Thyroid gland (tissue), 4 donors: ENCODE results near the gene ADCY1. TPM values are rescaled to one million over a fixed set of nuclear protein-coding genes. Genes with fewer than 3 reads are reported as not detected.
"Not testable (repeated sequence)": the region's sequence is repeated elsewhere in the genome, so short reads cannot be mapped to it uniquely, and the experiment has no call there.

ENCODE experiments used
- DNase-seq, 2 donors: peaks; one replicate each; pipeline ENCODE4 v3.0.0-alpha.2; 2019
- H3K27ac ChIP-seq, 3 donors: fragments of 200-600 bp; sonication (generic); 1 replicate in 2 of 3; 2 replicates in 1 of 3; pipeline ENCODE4 v1.5.1; 2016 to 2019; ENCODE audit warnings: mild to moderate bottlenecking in 1 of 3, moderate library complexity in 1 of 3
- H3K27me3 ChIP-seq: fragments of 200-600 bp; sonication (generic); one replicate; pipeline ENCODE4 v1.5.1; 2019
- H3K36me3 ChIP-seq, 2 donors: fragments of 200-600 bp; sonication (generic); one replicate each; pipeline ENCODE4 v1.5.1; 2016 to 2019
- H3K4me1 ChIP-seq, 2 donors: fragments of 200-600 bp; sonication (generic); one replicate each; pipeline ENCODE4 v1.5.1; 2017 to 2019
- H3K4me3 ChIP-seq, 3 donors: fragments of 200-600 bp; sonication (generic); replicated peaks in 1 of 3; 1 replicate in 2 of 3; 2 replicates in 1 of 3; pipeline ENCODE4 v1.5.1; 2016; ENCODE audit warnings: mild to moderate bottlenecking in 1 of 3
- H3K9me3 ChIP-seq: fragments of 200-600 bp; sonication (generic); one replicate; pipeline ENCODE4 v1.5.1; 2017
- CTCF ChIP-seq, 6 experiments: fragments of 200-600 bp in 3 of 6; fragments of 450-650 bp in 3 of 6; sonication (generic) in 3 of 6; IDR thresholded peaks; one replicate each; pipeline ENCODE4 v1.5.1; 2016 to 2019; ENCODE audit warnings: antibody characterized with exemption in 6 of 6, mild to moderate bottlenecking in 2 of 6, inconsistent platforms in 1 of 6, moderate library complexity in 1 of 6
- POLR2A ChIP-seq, 2 donors: fragments of 450-650 bp; IDR thresholded peaks; one replicate each; pipeline ENCODE4 v1.6.1; 2017; ENCODE audit warnings: antibody characterized with exemption in 2 of 2, mild to moderate bottlenecking in 2 of 2, moderate library complexity in 1 of 2
- WGBS, 2 donors: methylation state at CpG; one replicate each; pipeline ENCODE4 v1.1.5; 2017; 5-methylcytosine and 5-hydroxymethylcytosine counted together
- intact Hi-C: fragments of 100-400 bp; cut with DNase I; formaldehyde crosslinking; loops from one replicate; pipeline ENCODE4 v1.15.1; 2023
- total RNA-seq, 4 donors: library from RNA; depleted of rRNA; stranded (reverse); fragments of >200 nt; gene quantifications; one replicate each; pipeline ENCODE4 v1.2.3, GENCODE V29; 2016

ADCY1 gene
- total RNA-seq: 10 to 100 TPM in 1 of 4 donors, 1 to 10 TPM in 3; 5.8 to 11.6 (median 7.7) TPM

DNA sequence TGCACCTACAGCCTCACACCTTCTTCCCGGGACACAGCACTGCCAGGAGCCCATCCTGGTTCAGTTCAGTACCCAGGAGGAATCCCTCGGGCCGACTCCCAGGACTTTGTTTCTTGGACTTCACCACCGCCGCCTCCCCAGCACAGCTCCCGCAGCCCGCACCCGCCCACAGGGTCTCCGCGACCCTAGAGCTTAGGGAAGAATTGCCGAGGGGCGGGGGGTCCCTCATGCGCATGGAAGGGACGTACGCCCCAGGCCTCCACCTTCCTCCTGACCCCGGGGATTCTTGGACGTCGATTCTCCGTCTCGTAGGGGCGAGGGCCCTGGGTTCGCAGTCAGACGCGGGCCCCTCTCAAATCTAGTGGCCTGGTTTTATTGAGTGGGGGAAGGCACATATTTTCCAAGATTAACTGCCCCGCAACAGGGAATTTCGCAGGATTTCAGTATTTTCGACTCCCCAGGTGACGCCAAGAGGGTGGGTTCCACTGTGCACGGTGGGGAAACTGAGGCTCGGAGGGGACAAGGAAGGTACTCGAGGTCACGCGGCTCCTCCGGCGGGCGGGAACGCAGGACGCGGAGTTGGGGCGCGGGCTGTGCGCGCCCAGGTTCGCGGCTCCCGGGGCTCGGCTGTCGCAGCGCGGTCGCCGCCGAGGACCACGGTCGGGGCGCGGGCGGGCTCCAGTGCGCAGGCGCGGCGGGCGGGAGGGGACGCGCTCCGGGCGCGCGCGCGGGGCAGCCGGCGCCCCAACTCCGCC, at the start of gene ADCY1:
Gene ADCY1 (plus strand): TSS at position 708 of the 755 bp plus-strand sequence. CDS start 176 bp downstream, outside the sequence.
- H3K4me1 ChIP-seq: peaks cover 8 to 24% of the 10 kb centered on the region in 2 donors
- H3K27ac ChIP-seq: no peak within 1 kb of the TSS
- no peaks in the 10 kb centered on the region for H3K27me3 ChIP-seq
- WGBS, 2 donors: 13 to 22% methylated on average over 27 to 28 of the region's 74 CpGs
- intact Hi-C loops: no loop called here
- TF ChIP-seq POLR2A (IDR thresholded peaks at IDR 0.05) (no peak), CTCF (IDR thresholded peaks at IDR 0.05) (no peak)
- peak; percentile 29 to 34 for DNase-seq
- no peaks in the 10 kb centered on the region for H3K9me3 ChIP-seq
- H3K36me3 ChIP-seq: no peaks in the 10 kb centered on the region
- peak within 1 kb of the TSS; percentile 27 to 72 (median 57) for H3K4me3 ChIP-seq

- no peaks in the 10 kb centered on the region for H3K4me1 ChIP-seq
- H3K4me3 ChIP-seq: no peak overlapping the region
- 72 to 75% methylated on average over 5 of the region's 5 CpGs for WGBS, 2 donors
- no peak for DNase-seq
- no peaks in the 10 kb centered on the region for H3K9me3 ChIP-seq
- H3K36me3 ChIP-seq: no peaks in the 10 kb centered on the region
- intact Hi-C loops: no loop called here
- no peak overlapping the region for H3K27ac ChIP-seq
- H3K27me3 ChIP-seq: no peaks in the 10 kb centered on the region
- TF ChIP-seq POLR2A (IDR thresholded peaks at IDR 0.05): no peak
- TF ChIP-seq CTCF (IDR thresholded peaks at IDR 0.05): no peak
Measured at GRCh38 chr7:45524445-45524844, 49.7 kb upstream of the ADCY1 start.

GRCh38 chr7:45525057-45525456, 49.1 kb upstream of the ADCY1 start:
- Histone ChIP-seq H3K36me3 (no peaks in the 10 kb centered on the region), H3K27ac (no peak overlapping the region), H3K27me3 (no peaks in the 10 kb centered on the region), H3K4me1 (no peaks in the 10 kb centered on the region), H3K9me3 (no peaks in the 10 kb centered on the region), H3K4me3 (no peak overlapping the region)
- no peak for TF ChIP-seq CTCF (IDR thresholded peaks at IDR 0.05)
- TF ChIP-seq POLR2A (IDR thresholded peaks at IDR 0.05): no peak
- DNase-seq: no peak
- intact Hi-C loops: no loop called here

GRCh38 chr7:45543473-45543872, 30.7 kb upstream of the ADCY1 start:
- intact Hi-C loops: no loop called here
- Histone ChIP-seq H3K9me3 (no peaks in the 10 kb centered on the region), H3K4me3 (no peak overlapping the region), H3K36me3 (no peaks in the 10 kb centered on the region), H3K27ac (no peak overlapping the region), H3K4me1 (no peaks in the 10 kb centered on the region), H3K27me3 (no peaks in the 10 kb centered on the region)
- TF ChIP-seq POLR2A (IDR thresholded peaks at IDR 0.05): no peak
- TF ChIP-seq CTCF (IDR thresholded peaks at IDR 0.05): no peak
- 63 to 65% methylated on average over 3 of the region's 3 CpGs for WGBS, 2 donors
- DNase-seq: no peak

DNA sequence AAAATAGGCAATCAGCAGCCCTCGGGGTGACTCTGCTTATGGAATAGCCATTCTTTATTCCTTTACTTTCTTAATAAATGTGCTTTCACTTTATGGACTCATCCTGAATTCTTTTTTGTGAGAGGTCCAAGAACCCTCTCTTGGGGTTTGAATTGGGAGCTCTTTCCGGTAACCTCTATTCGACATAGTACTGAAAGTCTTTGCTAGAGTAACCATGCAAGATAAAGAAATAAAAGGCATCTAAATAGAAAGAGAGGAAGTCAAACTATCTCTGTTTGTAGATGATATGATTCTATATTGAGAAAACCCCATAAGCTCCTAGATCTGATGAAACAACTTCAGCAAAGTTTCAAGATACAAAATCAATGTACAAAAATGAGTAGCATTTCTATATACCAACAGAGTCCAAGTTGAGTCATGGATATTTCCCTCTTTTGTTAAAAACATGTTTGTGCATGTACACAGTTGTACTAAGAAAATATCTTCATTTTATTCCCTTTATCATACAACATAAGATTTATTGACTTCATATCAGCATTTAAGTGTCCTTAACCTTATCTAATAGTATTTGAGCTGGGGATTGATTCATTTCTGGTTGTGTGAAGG, 29.0 kb upstream of the ADCY1 start:
- H3K4me3 ChIP-seq, H3K4me1 ChIP-seq, H3K27ac ChIP-seq, DNase-seq, H3K27me3 ChIP-seq, H3K36me3 ChIP-seq, H3K9me3 ChIP-seq, intact Hi-C loops: not testable (repeated sequence)
- 77 to 80% methylated on average over 3 of the region's 3 CpGs for WGBS, 2 donors

- 65 to 82% methylated on average over 2 of the region's 2 CpGs for WGBS, 2 donors
- H3K36me3 ChIP-seq, H3K27ac ChIP-seq, H3K27me3 ChIP-seq, H3K9me3 ChIP-seq, H3K4me1 ChIP-seq, intact Hi-C loops, H3K4me3 ChIP-seq, DNase-seq: not testable (repeated sequence)
Measured at GRCh38 chr7:45548917-45549316, 25.3 kb upstream of the ADCY1 start.
